NCI-H446 treated with DMSO at 0.1 percent for 48 hours (cell line): ENCODE results near the gene PKNOX2.
A peak's percentile ranks its signal among the peaks of the same experiment; 100 is the strongest.

Experiments
- DNase-seq: peaks from one replicate; lab custom pipeline; 2025; lab: John Stamatoyannopoulos, UW

Gene PKNOX2

GRCh38 chr11:125155100-125155444 is 9.5 kb upstream of the PKNOX2 start:
- no peak for DNase-seq

DNA sequence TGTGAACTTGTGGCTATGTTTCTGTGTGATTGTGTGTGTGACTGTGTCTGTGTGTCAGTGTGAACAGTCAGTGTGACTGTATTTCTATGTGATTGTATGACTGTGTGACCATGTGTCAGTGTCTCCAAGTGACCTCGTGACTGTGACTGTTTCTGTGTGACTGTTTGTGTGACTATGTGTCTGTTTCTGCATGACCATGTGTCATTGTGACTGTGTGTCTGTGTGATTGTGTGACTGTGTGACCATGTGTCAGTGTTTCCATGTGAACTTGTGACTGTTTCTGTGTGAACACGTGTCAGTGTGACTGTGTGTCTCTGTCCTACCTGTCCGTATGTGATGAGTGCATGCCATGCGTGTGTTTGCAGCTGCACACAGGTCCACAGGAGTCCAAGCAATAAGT is 8.8 kb upstream of the PKNOX2 start:
- DNase-seq: no peak

DNA sequence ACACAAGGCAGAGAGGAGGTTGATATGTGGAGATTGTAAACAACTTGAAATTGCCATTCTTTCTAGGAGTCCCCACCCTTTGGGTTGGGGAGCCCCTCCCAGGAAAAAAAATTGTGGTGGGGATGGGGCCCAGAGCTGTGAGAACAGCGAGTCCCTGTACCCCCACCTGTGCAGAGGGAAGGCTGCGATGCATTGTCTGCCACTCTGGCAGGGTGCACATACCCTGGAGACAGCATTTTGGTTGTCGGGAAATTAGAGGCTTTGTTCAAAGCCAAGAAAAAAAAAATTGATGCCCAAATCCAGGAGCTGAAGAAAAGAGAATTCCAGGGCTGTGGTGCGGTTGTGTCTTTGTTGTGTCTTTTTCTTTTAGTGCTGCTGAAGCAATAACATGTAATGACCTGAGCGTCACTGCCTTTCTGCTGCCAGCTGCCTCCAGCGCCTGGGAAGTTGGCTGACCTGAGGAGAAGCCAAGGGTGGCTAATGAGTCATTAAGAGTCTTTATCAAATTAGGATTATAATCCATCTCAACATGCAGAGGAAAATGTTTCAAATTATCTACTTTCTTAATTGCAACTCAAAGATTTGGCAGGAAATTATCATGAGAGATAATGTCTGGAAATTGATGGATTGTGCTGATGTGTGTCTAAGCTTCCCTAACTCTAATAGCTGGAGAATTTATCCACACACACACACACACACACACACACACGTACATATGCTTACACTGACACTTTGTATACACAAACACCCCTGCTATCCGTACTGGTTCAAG is 8.0 kb upstream of the PKNOX2 start:
- no peak for DNase-seq

DNA sequence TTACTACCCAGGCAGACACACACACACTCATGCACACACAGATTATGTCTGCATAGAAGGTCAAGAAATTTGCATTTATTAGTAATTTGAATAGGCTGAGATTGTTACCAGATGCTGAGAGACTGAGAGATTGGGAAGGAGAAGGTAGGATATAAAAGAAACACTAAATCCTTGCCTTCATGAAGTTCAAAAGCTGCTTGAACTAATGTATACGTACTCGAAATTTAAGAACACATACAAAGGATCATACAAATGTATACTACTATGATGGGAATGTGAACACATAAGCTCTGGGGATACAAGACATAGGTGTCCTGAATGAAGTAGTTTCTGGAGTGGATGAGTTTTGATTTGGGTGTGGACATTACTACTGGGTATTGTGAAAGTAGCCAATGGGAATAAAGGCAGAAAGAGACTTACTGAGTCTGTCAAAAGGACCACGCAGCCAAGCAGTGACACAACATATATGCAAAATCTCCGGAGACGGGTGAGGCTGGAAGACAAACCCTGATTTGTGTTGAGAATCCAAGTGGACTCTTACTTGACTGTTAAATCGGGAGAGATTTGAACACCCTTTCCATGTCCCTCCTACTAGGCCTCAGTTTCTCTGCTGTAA is 7.3 kb upstream of the PKNOX2 start:
- DNase-seq: no peak

DNA sequence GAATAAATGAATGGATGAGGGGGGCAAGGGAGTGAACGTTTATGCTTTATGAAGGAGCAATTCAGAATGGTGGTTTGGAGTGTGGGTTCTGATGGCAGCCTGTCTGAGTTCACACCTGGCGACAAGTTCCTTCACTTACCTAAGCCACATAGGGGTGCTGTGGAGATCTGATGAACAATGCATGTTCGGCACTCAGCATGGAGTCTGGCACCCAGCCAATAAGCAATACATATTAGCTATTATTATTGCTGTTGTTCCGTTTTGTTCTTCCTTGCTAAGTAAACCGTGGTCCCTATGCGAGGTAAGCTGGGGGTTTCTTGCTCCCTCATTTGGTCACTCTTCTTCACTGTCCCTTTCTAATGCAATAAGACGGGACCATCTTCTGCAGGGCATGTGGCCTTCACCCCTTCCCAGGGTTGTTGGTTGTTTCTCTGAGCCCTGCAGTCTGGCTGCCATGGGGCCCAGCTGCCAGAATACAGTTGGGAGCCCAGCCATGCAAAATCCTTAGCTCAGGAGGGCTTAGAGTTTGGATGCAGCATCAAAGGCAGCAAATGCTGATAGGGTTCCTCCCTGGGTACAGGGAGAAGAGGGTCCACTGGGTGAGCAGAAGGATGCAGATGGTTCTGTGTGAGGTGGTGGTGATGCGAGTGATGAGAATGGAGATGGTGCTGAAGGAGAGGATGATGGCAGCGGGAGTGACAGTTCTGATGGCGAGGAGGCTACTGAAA is 6.4 kb upstream of the PKNOX2 start:
- no peak for DNase-seq

DNA sequence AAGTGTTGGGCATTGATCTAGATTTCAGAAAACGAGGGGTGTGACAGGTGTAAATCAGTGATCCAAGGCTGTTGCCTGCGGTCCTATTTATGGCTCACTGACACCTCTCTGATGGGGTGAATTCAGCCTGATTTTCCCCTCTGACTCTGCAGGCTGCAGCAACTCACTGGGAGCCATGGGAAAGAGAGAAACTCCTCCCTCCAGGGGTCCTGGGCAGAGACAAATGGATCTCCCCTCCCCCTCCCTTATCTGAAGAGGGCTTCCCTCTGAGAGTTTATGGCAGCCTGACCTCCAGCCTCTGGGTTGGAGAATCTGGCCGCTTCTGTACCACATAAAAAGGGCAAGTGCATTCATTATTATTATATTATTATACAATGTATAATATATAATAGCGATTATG is 1.8 kb upstream of the PKNOX2 start:
- no peak for DNase-seq

GRCh38 chr11:125163431-125164063 is 1.0 kb upstream of the PKNOX2 start:
- DNase-seq: no peak

GRCh38 chr11:125164091-125164421 is 495 bp upstream of the PKNOX2 start:
- no peak for DNase-seq

GRCh38 chr11:125165111-125165842 is 726 bp downstream of the PKNOX2 start:
- no peak for DNase-seq

DNA sequence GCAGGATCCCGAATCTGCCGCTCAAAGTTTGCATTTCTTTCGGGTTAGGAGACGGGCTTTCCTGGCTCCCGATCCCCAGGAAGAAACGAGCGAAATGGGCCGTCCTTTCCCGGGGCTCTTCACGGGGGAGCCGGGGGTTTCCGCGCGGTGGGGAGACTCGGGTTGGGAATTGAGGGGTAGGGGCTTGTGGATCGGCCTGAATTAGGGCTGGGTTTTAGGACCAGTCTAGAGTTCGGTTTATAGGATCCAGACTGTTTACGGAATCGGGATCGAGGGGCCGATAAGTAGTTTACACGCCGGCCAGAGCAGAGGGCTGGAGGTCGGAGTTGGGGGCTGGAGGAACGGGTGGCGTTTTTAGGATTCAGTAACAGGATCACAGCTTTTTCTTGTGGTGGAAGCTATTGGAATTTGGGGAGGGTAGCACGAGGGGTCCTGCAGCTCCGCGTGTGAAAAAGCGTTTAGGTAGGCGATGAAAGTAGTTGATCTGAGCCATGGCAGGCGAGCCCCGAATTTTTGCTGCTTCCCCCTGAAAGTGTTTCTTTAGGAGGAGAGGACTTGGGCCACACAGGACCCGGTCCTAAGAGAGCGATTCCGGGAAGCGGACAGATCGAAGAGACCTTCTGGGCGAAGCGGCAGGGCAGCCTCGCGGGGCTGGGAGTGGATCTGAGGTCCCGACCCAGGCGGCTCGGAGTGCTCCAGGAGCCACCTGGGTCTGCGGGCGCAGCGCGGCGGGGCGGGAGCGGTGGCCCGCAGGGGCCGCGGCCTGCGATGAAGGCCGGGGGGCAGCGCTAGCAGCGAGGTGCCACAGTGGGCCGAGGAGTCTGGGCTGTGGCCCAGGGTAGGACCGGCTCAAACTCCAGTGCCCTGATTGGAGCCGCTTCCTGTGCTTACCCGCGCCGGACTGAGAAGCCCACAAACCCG is 1.6 kb downstream of the PKNOX2 start:
- DNase-seq: no peak

DNA sequence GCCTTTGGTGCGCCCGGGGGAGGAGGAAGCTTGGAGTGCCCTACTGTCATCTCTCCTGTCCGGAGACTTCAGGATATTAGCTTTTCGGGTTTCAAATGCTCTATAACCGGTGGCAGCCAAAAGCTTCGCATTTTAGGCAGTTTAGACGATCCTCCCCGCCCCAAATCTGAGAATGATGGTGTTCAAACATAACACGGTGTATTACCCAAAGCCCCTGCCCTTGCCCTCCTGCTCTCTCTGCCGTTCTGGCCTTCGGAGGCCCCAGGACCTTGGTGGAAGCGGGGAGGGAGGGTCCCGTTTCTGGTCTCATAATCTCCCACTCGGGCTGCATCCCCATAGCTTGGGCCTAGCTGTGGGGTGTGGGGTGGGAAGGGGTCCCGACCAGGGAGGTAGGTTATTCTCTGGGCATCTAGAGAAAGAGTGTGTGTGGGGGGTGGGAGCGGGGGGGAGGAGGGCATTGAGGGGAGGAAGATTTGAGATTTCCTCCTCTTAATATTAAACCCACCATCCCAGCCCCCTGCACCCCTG is 2.3 kb downstream of the PKNOX2 start:
- no peak for DNase-seq

DNA sequence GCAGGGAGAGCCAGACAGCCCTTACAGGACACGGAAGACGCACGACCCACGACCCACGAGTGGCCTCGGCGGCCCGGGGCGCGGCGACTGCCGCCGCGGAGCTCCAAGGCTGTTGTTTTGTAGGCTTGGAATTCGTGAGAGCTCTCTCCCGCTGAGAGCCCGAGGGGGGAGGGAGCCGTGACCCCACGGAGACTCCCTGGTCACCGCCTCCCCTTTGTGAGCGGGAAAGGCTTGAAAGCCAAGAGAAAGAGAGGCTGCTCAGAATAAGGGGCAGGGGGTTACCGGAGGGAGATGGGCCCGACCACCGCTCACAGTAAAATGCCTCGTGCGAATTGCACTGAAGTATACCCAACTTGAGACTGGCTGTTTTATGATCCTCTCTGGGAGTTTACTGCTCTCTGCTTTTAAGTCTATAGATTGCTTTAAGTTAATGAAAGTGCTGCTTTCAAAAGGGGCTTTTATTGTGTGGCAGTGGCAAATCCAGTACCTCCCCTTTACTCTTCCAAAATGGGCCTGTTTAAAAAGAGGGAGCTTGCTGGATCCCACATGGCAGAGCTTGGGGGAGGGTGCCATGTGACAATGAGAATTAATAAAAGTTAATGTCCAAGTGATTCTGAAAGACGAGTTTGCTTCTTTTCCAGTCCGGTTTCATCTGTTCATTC is 2.9 kb downstream of the PKNOX2 start:
- DNase-seq: no peak

DNA sequence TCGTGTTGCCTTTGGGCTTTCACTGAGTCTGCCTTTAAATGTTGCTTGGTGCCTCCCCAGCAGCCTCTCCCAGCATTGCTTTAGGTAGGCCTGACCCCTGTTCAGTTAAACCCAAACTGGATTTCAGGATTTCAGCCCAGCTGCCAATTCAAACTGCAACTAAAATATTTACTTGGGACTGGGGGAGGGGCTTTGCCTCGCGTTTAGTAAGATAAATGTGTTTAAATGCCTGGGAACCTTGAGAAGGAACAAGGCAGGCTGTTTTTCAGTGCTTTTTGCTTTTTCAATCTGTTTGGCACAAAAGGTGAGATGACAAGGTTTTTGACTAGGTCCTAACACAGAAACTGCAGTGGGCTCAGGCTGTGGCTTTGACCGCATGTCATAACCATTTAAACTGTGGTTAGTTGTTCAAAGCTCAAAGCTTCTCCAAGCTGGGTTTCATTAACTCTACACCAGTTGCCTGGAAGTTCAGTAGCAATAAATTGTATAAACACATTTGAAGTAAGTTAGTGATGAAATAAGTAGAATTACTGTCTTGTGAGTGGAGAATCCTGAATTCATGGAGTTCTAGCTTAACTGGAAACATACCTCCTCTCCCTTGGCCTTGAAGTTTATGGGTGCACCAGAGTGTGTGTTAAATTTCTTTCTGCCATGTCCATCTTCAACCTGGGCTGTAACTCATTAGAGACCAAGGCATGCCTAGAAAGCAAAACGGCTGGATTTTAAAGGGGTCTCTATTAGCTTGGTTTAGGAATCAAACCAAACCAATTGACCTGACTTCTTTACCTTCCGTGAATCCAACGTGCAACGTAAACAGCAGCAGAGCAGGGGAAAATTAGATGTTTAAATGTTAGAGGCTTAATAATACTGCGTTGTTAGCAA is 3.6 kb downstream of the PKNOX2 start:
- DNase-seq: no peak

GRCh38 chr11:125168918-125169456 is 4.4 kb downstream of the PKNOX2 start:
- no peak for DNase-seq

GRCh38 chr11:125170001-125170509 is 5.5 kb downstream of the PKNOX2 start:
- DNase-seq: no peak

- DNase-seq: peak; percentile 24
Observed at GRCh38 chr11:125170510-125171031, 6.0 kb downstream of the PKNOX2 start.

DNA sequence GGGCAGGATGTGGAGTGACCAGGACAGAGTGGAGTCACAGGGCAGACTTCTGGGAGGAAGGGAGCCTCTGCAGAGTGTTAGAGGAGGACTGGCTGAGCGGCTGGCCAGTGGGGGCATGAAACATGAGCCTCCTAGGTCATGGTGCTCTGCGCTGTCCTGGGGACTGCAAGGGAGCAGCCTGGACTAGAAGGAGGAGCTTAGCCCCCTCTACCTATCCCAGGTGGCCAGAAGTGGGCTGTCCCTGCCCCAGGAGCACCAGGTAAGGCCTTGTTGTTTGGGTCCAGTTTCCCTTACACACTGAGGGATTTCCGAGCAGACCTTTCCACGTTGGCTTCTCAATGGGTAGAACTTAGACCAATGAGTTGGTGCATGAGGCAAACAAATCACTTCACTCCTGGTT is 7.4 kb downstream of the PKNOX2 start:
- no peak for DNase-seq

- DNase-seq: no peak
Observed at GRCh38 chr11:125173027-125173426, 8.5 kb downstream of the PKNOX2 start.

- DNase-seq: no peak
Observed at GRCh38 chr11:125173556-125173955, 9.0 kb downstream of the PKNOX2 start.
